ENCODE data around the gene ANKRD24.
"Not testable (repeated sequence)": the region's sequence is repeated elsewhere in the genome, so short reads cannot be mapped to it uniquely, and the experiment has no call there.

Gene ANKRD24

DNA sequence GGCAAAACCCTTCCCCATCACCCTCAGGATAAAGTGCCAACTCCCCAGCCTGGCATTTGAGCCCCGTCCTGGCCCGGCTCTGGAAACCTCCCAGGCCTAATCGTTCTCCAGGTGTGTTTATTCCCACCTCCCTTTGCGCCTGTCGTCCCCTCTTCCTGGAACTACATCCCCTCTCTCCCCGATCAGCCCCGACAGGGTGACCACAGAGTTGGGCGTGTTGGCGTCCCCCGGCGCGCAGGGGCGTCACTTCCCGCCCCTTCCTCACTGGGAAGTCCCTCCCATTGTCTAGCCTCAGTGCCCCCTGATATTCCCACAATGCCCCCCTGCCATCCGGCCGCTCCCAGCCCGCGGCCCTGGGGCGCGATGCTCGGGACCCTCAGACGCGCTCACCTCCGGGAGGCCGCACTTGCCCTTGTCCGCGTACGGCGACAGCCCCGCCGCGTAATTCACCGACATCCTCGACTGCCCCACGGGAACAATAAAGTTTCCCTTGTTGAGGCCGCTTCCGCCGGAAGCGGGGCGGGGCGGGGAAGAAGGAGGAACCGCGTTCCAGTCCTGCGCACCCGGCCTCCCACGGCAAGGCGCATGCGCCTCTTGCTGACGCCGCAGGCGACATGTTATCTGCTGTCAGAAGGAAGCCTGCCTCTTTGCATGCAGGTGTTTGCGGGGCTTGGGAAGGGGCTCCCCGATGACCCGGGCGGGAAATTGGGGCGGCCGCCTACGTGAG is at the start of gene ANKRD24, which contains the start of gene SIRT6:
ANKRD24 (plus strand) TSS at position 606 of the 727 bp plus-strand sequence. CDS start 3,737 bp downstream, outside the sequence.
SIRT6 (minus strand) TSS at position 480 of the 727 bp plus-strand sequence; CDS start at position 456, 24 bp downstream.
- peak; percentile 96 for DNase-seq (ENCODE audit: low spot score)

DNA sequence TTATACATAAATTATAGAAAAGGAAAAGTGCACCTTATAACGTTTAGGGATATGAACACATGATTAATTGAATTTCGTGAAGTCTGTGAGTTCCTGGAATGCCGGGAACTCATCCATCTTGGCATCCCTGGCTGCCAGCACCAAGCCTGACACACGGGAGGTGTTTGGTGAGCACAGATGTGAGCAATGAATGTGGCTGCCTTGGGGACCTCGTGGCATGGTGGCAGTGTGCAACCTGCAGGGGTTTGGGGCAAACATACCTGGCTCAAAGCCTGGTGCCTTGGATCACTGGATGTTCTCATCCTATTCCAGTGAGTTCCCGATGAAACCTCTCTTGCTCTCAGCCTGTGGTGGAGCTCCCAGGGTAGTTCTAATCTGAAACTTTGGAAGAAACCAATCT is 48.1 kb upstream of the ANKRD24 start:
- no peak for DNase-seq (ENCODE audit: low spot score)

DNA sequence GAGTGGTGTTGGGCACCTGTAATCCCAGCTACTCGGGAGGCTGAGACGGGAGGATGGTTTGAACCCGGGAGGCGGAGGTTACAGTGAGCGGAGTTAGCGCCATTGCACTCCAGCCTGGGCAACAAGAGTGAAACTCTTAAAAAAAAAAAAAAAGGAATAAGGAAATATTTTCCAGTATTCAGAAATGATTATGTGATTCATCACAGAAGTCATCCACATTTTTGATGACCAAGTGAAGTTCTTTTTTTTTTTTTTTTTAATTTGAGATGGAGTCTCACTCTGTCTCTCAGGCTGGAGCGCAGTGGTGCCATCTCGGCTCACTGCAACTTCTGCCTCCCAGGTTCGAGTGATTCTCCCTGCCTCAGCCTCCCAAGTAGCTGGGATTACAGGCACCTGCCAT is 47.1 kb upstream of the ANKRD24 start:
- not testable (repeated sequence) for DNase-seq (ENCODE audit: low spot score)

DNA sequence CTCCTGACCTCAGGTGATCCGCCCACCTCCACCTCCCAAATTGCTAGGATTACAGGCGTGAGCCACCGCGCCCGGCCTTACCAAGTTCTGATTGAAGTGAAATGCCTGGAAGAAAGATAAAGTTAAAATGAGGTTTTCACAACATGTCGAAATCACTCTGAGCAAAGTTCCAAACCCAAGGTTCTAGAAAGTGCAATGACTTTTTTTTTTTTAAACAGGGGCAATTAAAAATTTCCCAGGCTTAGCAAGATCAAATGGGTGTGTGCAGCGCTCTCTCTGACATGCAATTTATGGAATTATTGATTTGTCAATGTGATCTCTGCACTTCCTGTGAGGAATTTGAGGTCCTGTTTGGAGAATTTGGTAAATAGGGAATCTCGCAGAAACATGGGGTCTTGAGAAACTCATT is 45.8 kb upstream of the ANKRD24 start:
- DNase-seq (ENCODE audit: low spot score): no peak

DNA sequence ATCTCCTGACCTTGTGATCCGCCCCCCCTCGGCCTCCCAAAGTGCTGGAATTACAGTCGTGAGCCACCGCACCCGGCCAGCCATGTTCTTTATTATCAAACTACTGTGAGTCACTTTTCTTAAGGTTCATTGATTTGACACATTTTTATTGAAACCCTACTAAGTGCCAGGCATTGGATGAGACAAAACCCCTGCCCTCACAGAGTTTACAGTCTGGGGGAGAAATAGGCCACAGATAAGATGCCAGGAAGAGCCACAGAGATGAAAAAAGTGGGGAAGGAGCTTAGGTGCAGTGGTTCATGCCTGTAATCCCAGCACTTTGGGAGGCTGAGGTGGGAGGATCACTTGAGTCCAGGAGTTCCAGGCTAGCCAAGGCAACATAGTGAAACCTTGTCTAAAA is 44.0 kb upstream of the ANKRD24 start:
- DNase-seq (ENCODE audit: low spot score): no peak

DNA sequence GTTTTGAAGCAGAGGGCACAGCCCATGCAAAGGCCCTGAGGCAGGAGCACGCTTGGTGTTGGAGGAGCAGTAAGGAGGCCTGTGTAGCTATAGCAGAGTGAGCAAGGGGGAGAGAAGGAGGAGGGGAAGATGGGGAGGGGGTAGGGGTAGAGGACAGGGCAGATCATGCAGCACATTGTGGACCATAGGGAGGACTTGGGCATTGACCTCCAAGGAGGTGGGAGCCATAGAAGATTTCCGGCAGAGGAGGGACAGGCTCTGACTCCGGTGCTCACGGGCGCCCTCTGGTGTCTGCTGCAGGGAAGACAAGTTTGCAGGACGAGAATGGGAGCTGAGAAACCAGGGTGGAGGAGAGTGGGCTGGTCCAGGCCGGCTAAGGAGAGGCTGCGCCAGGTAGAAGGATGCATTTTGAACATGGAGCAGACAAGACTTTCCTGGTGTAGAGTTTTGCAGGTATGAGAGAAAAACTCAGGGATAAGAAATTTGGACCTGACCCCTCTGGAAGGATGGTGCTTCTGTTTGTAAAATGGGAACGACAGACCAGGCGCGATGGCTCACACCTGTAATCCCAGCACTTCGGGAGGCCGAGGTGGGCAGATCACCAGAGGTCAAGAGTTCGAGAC is 42.8 kb upstream of the ANKRD24 start:
- peak; percentile 81 for DNase-seq (ENCODE audit: low spot score)

DNA sequence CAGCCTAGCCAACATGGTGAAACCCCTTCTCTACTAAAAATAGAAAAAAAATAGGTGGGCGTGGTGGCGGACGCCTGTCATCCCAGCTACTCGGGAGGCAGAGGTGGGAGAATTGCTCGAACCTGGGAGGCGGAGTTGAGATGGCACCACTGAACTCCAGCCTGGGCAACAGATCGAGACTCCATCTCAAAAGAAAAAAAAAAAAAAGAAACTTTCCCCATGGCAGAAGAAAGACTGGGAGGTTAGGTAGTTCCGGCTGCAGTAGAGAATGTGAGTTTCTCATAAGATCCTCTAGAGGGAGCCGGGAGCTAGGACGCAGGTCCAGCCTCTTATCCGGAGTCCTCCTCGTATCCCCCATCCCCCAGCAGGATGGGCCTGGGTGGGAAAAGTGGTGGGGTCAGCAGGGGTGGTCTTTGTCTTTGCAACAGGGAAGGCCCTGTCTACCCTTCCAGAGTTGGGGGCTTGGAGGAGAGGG is 42.2 kb upstream of the ANKRD24 start:
- DNase-seq (ENCODE audit: low spot score): peak; percentile 71

DNA sequence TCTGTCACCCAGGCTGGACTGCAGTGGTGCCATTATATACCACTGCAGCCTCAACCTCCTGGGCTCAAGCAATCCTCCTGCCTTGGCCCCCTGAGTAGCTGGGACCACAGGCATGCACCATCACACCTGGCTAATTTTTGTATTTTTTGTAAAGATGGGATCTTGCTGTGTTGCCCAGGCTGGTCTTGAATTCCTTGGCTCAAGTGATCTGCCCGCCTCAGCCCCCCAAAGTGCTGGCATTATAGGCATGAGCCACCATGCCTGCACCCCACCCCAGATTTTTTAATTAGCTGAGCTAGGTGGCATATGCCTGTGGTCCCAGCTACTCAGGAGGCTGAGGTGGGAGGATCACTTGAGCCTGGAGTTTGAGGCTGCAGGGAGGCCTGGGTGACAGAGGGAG is 39.6 kb upstream of the ANKRD24 start:
- DNase-seq (ENCODE audit: low spot score): not testable (repeated sequence)

DNA sequence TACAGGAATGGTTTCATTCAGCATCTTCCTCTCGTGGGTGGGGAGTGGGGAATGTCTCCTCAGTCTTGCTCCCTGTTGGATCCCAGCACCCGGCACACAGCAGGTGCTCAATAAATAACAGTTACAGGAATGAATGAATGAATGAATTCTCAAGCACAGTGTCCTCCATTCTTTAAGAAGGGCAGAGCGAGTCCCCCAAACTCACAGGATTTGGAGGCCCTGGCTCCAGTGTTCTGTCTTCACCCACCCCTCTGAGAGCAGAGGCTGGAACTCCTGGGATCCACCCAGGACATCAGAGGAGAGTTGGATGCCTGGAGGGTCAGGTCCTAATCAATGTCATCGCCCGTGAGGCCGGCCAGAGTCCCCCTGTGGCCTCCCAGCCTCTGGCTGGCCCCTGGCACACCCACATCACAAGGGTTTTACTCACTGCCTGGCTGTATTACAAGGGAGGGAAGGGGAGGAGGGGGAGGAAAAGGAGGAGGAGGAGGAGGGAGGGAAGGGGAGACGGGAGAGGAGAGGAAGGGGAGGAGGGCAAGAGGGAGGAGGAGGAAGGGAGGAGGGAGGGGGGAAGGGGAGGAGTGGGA is 37.7 kb upstream of the ANKRD24 start:
- DNase-seq (ENCODE audit: low spot score): no peak

DNA sequence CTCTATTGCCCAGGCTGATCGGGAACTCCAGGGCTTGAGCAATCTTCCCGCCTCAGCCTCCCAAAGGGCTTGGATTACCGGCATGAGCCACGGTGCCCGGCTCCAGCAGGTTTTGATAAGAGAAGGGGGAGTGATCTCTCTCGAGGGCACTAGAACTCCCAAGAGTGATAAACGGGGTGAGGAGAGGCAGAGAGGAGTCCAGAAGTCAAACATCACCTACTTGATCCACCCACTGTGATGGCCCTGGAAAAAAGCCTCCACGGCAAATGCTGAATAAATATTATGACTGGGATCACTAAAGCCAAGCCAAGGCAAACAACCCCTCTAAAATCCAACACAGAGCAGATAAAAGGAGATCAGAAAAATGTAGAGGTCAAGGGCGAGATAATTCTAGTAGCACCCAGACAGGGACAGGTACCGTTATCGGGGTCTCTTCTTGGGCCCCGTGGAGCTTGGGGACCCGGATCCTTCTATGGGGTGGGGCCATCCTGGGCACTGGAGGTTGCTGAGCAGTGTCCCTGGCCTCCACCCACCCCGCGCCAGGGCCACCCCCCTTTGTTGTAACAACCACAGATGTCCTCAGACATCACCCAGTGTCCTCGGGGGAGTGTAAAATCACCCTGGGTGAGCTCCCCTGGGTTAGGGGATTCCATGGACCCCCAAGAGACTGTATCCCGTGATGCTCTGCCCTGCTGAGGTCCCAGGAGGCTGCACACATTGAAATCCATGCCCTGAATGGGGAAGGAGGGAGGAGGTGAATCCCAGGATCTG is 32.8 kb upstream of the ANKRD24 start:
- DNase-seq (ENCODE audit: low spot score): no peak

DNA sequence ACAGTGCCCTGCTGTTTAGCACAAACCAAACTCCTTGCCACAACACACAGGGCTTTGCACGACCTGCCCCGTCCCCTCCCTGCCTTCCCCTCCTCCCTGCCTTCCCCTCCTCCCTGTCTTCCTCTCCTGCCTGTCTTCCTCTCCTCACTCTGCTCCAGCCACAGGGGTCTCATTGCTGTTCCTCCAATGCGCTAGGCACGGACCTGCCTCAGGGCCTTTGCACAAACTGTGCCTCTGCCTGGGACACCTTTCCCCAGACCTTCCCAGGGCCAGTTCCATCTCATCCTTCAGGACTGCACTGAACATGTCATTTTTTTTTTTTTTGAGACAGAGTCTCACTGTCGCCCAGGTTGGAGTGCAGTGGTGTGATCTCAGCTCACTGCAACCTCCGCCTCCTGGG is 30.9 kb upstream of the ANKRD24 start:
- DNase-seq (ENCODE audit: low spot score): no peak

DNA sequence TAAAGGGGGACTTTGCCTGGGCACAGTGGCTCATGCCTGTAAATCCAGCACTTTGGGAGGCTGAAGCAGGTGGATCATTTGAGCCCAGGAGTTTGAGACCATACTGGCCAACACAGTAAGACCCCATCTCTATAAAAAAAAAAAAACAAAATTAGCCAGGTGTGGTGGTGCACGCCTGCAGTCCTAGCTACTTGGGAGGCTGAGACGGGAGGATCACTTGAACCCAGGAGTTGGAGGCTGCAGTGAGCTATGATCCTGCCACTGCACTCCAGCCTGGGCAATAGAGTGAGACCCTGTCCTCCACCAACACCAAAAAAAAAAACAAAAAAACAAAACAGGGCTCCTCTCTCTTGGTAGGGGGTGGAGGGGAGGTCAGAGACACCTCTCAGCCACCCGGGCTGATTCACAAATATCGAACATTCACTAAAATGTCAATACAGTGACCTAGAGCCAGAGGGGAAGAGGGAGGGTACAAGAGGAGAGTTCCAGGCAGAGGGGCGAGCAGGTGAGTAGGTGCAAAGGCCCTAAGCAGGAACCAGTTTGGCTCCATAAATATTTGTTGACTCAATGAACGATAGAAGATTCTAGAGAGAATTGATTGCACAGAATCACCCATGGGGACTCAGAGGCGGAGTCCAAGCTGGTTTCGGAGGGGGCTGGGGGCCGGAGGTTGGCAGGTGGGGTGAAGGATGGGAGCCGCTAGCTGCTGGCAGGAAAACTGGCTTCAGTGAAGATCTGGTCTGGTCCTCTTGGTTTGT is 30.1 kb upstream of the ANKRD24 start:
- no peak for DNase-seq (ENCODE audit: low spot score)

DNA sequence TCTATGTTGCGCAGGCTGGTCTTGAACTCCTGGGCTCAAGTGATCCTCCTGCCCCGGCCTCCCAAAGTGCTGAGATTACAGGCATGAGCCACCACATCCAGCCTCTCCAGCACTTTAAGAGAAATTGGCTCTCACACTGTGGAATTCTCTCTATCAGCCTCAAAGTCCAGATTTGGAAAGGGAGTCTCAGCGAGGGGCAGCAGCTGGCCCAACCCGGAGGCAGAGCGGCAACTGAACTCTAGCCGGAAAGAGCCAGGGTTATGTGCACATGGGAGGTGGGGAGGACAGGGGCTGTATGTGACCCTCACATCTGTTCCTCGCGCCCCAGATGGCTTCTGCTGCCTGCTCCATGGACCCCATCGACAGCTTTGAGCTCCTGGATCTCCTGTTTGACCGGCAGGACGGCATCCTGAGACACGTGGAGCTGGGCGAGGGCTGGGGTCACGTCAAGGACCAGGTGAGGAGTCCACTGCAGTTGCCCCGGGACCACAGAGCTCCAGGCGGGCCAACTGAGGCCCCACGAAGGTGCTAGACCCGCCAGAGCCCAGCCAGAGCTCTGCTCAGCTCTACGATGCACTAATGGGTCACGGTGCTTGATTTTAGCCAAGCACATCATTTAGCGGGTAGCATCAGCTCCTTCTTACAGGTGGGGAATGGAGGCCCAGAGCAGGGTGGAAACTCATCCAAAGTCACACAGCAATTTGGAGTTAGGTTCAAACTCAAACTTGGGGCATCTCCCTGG is 27.7 kb upstream of the ANKRD24 start:
- no peak for DNase-seq (ENCODE audit: low spot score)

DNA sequence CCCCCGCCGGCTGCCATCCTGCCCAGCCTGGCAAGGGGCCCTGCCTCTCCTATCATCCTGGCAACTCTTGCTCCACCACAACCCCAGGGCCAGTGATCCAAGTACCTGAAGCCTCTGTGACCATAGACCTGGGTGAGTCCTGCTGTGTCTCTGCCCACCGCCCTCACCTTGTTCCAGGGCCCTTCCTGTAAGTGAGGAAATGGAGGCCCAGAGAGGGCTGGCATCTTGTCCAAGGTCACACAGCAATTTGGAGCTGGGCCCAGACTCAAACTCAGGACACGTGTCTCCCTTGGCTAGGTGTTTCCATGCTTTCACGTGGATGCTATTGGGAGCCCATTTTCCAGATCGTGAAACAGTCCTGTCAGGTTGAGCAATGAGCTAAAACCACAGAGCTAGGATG is 25.3 kb upstream of the ANKRD24 start:
- no peak for DNase-seq (ENCODE audit: low spot score)

DNA sequence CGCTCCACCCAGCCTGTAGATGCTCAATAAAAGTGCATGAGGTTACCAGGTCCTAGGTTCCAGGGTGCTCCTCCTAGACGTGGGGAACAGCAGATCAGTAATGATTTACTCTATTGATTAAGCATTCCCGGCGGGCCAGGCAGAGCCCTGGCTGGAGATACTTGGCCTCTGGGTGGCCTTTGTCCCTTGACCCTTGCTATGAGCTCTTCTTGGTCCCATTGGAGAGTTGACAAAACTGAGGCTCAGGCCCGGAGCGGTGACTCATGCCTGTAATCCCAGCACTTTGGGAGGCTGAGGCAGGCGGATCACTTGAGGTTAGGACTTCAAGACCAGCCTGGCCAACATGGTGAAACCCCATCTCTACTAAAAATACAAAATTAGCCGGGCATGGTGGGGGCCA is 24.5 kb upstream of the ANKRD24 start:
- not testable (repeated sequence) for DNase-seq (ENCODE audit: low spot score)

DNA sequence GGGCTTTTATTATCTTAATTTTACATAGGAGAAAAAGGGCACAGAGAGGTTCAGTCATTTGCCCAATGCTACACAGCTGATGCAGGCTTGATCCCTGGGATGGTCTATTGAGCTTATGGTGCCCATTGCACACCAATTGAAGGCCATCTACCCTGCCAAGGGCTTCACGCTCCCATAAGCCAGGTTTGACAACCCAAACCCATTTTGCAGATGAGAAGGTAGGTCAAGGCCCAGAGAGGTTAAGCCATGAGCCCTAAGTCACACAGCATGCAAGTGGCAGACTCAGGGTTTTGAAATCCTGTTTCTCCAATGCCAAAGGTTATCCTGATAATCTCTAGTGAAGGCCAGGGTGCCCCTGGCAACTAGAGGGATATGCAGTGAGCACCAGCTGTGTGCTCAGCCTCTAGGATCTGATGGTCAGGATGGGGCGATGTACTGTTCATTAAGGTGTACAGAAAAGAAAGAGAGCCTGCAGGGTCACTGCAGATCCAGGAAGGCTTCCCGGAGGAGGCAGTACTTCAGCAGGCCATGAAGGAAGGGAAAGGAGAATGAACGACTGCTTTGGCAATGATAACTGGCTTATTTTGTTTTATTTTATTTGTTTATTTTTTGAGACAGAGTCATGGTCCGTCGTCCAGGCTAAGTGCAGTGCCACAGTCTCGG is 20.9 kb upstream of the ANKRD24 start:
- no peak for DNase-seq (ENCODE audit: low spot score)

DNA sequence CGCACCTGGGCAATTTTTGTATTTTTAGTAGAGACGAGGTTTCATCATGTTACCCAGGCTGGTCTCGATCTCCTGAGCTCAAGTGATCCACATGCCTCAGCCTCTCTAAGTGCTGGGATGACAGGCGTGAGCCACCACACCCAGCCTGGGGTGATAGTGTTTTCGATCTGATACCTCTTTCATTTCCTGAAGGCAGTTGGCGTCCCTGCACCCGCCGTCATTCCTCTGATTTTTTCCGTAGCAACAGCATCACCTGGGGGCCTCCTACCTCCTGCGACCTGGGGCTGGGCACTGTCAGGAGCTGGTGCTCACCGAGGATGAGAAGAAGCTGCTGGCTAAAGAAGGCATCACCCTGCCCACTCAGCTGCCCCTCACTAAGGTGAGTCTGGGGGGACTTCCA is 18.2 kb upstream of the ANKRD24 start:
- DNase-seq (ENCODE audit: low spot score): no peak

DNA sequence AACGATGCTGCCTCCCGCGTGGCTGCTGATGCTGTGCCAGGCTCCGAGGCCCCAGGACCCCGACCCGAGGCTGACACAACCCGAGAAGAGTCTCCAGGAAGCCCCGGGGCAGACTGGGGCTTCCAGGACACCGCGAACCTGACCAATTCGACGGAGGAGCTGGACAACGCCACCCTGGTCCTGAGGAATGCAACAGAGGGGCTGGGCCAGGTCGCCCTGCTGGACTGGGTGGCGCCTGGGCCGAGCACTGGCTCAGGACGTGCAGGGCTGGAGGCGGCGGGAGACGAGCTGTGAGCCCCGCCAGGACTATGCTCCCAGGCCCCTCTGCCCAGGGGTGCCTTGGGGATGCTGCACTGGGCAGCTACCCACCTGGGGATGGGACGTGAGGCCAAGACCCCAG is 10.8 kb upstream of the ANKRD24 start:
- no peak for DNase-seq (ENCODE audit: low spot score)

DNA sequence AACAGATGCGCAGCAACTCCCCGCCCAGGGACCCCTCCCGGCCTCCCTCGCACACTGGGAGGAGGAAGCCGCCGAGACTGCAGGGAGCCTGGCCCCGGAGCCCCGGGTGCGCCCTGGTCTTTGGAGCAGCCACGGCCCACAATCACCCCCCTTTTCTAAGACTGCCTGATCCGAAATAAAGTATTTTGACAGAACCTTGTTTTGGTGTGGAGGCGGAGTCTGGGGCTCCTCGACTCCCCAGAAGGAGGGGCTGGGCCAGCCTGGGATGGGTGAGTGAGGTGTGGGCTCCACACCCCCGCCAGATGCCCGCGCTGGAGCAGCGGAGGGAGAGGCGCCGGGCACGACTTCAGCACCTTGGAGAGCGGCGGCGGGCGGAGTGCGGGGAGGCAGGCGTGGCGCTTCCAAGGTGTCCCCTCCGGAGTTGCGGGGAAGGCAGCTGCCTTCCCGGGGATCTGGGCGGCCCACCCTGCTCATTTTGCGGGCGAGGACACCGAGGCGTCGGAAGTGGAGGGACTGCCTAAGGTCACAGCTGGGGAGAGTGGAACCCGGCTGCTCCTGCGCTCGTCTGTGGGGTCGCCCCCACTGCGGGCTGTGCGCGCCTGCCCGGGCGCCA is 9.5 kb upstream of the ANKRD24 start:
- peak; percentile 90 for DNase-seq (ENCODE audit: low spot score)
